HL-60 (cell line): ENCODE results near the gene GRM4.

ENCODE experiments used
- CTCF ChIP-seq: IDR thresholded peaks from one replicate; pipeline ENCODE4 v1.5.1; 2011; ENCODE audit warnings: low read length, control low read depth, inconsistent platforms; ENCODE audit not compliant: insufficient read depth
- POLR2AphosphoS5 ChIP-seq: IDR thresholded peaks from 2 replicates; pipeline ENCODE4 v1.6.1; 2012; ENCODE audit warnings: low read depth
- SPI1 ChIP-seq: IDR thresholded peaks from 2 replicates; pipeline ENCODE4 v1.6.1; 2012; ENCODE audit warnings: low read depth, mild to moderate bottlenecking, borderline replicate concordance

- no peak for TF ChIP-seq CTCF
- no peak for TF ChIP-seq POLR2AphosphoS5
- no peak for TF ChIP-seq SPI1
These were observed 164.0 kb downstream of the GRM4 start for GRCh38 chr6:33981861-33982260.
